Right cardiac atrium (tissue), 5 donors: ENCODE data around the gene TSC22D3. TPM values are rescaled to one million over a fixed set of nuclear protein-coding genes. Genes with fewer than 3 reads are reported as not detected.

ENCODE experiments used
- ATAC-seq, 2 donors: fragments of 200-7000 bp; cut with Tn5 transposase; one replicate each; pipeline versions ENCODE4 v1.8.0 to v1.9.1; 2020; ENCODE audit warnings: moderate library complexity in 2 of 2, mild to moderate bottlenecking in 1 of 2
- DNase-seq, 3 donors: peaks; one replicate each; pipeline ENCODE4 v3.0.0-alpha.2; 2020
- H3K27ac ChIP-seq: one replicate; pipeline ENCODE4 v1.5.1; 2013; ENCODE audit warnings: mild to moderate bottlenecking, low read length, control low read depth, moderate library complexity
- H3K27me3 ChIP-seq: one replicate; pipeline ENCODE4 v1.6.1; 2013; ENCODE audit not compliant: control insufficient read depth, insufficient read depth
- H3K4me1 ChIP-seq: one replicate; pipeline ENCODE4 v1.6.1; 2013; ENCODE audit warnings: low read length; ENCODE audit not compliant: control insufficient read depth, insufficient read depth
- H3K4me3 ChIP-seq: one replicate; pipeline ENCODE4 v1.5.1; 2013; ENCODE audit warnings: low read length, control low read depth
- H3K9me3 ChIP-seq: one replicate; pipeline ENCODE4 v1.6.1; 2013; ENCODE audit warnings: low read length; ENCODE audit not compliant: control insufficient read depth
- WGBS: extraction: QIAGEN DNeasy Blood & Tissue Kit; methylation state at CpG from one replicate; pipeline ENCODE4 v1.1.7; 2013; 5-methylcytosine and 5-hydroxymethylcytosine counted together
- intact Hi-C, 4 donors: fragments of 100-400 bp; cut with DNase I; formaldehyde crosslinking; loops; one replicate each; pipeline versions ENCODE4 v1.11.0 to v1.14.0; 2022 to 2023
- polyA plus RNA-seq: library from polyadenylated mRNA; stranded (reverse); fragments of 200-250 nt; gene quantifications from one replicate; pipeline ENCODE4 v1.2.3, GENCODE V29; 2013
- total RNA-seq, 4 donors: library from RNA; stranded (reverse); fragmentation: NEBNext Ultra II Directional; extraction: Animal tissue kit (Norgen Biotek cat#: 25700); gene quantifications; one replicate each; pipeline ENCODE4 v1.2.1, GENCODE V29; 2021
- donor health status: healthy with polysubstance abuse.
- donor health status: DM: no; HTN: yes; CAD: no.
- donor health status: DM: no; HTN: no; CAD: no.
- donor health status: DM: no; HTN: yes; CAD: no; lungs with severe emphysema.
- donor health status: DM: yes; HTN: yes; CAD: no.

The TSC22D3 gene
- total and polyA plus RNA-seq, 5 donors = 52.6 to 129 (median 75.9) TPM

DNA sequence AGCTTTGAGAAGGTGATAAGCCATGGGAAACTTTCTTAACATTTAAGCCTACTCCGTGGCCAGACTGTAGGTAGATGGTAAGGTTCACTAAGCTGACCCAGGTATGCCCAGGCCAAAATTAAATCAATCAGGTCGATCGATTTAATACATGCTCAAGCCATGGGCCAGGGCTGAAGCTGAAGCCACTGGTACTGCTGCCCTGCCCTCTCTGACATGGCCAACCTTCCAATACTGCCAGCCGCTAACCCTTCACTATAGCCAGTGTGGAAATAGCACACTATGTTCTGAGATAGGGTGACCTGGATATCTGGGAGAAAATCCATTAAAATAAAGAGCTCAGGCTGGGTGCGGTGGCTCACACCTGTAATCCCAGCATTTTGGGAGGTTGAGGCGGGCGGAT is 31.6 kb downstream of the TSC22D3 start:
- no peaks in the 10 kb centered on the region for H3K27me3 ChIP-seq
- DNase-seq (no peak), ATAC-seq (no peak)
- no peaks in the 10 kb centered on the region for H3K9me3 ChIP-seq
- H3K4me1 ChIP-seq = peaks cover 50% of the 10 kb centered on the region
- WGBS = 98% methylated on average over 7 of the region's 7 CpGs
- H3K27ac ChIP-seq = peak overlapping the region; percentile 98
- no peak overlapping the region for H3K4me3 ChIP-seq
- intact Hi-C loops = no loop called here

- intact Hi-C loops = no loop called here
- Histone ChIP-seq H3K9me3 (no peaks in the 10 kb centered on the region), H3K4me3 (no peak overlapping the region), H3K4me1 (peaks cover 51% of the 10 kb centered on the region), H3K27me3 (no peaks in the 10 kb centered on the region), H3K27ac (peak overlapping the region; percentile 98)
- 50% methylated on average over 23 of the region's 23 CpGs for whole genome bisulfite sequencing
- peak in 1 of 2 donors; percentile 1 for ATAC-seq
- DNase-seq = peak in 2 of 3 donors; percentile 63 to 72
These were observed 32.8 kb downstream of the TSC22D3 start for GRCh38 chrX:107742700-107743191.

- DNase-seq = no peak
- Histone ChIP-seq H3K27me3 (no peaks in the 10 kb centered on the region), H3K9me3 (no peaks in the 10 kb centered on the region), H3K4me3 (no peak overlapping the region), H3K4me1 (peaks cover 49% of the 10 kb centered on the region), H3K27ac (peak overlapping the region; percentile 98)
- WGBS = 27% methylated on average over 7 of the region's 7 CpGs
- intact Hi-C loops = no loop called here
- peak in 1 of 2 donors; percentile 27 for ATAC-seq
These were observed 34.2 kb downstream of the TSC22D3 start for GRCh38 chrX:107741404-107741790.

GRCh38 chrX:107739541-107739940 is 36.0 kb downstream of the TSC22D3 start:
- intact Hi-C loops = no loop called here
- Histone ChIP-seq H3K27me3 (no peaks in the 10 kb centered on the region), H3K4me1 (peaks cover 49% of the 10 kb centered on the region), H3K9me3 (no peaks in the 10 kb centered on the region), H3K4me3 (no peak overlapping the region), H3K27ac (no peak overlapping the region)
- 97% methylated on average over 3 of the region's 3 CpGs for WGBS
- ATAC-seq (no peak), DNase-seq (no peak)

DNA sequence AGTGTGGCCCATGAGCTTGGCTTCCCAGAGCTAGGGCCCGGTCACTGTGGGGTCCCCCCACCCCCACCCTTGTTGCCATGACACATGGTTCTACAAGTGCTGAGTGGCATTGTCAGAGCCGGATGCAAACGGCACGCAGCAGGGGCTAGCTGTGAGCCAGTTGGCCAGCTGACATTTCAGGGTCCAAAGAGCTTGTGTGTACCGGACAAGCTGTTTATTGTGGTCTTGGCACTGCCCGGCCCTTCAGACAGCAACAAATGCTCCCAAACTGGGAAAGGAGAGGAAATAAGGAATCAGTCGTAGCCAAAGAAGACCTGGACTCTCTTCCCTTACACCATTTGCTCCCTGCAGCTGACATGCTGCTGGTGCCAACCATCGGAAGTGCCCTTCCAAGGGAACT is 36.8 kb downstream of the TSC22D3 start:
- DNase-seq = no peak
- WGBS = 47% methylated on average over 8 of the region's 8 CpGs
- no peak for ATAC-seq
- Histone ChIP-seq H3K27ac (peak overlapping the region; percentile 53), H3K9me3 (no peaks in the 10 kb centered on the region), H3K27me3 (no peaks in the 10 kb centered on the region), H3K4me1 (peaks cover 46% of the 10 kb centered on the region), H3K4me3 (no peak overlapping the region)
- intact Hi-C loops = no loop called here

DNA sequence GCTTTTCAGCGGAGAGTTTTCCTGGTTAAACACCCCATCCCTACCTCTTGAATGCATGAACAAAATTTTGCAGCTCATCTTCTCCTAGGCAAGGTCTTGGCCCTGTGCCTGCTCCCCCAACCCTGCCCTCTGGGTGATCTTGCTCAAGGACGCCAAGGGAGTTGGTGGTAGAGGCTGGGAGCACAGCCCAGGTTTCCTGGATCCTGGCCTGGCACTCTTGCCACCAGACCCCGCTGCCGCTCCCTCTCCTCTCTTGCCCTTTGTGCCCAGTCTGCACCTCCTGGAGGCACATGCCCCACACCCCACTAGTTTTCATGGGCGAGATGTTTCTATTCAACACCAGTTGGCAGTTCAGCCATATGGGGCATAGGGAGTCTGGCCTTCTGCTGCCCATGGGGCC is 37.3 kb downstream of the TSC22D3 start:
- Histone ChIP-seq H3K4me1 (peaks cover 42% of the 10 kb centered on the region), H3K27me3 (no peaks in the 10 kb centered on the region), H3K9me3 (no peaks in the 10 kb centered on the region), H3K27ac (peak overlapping the region; percentile 53), H3K4me3 (no peak overlapping the region)
- intact Hi-C loops = no loop called here
- DNase-seq (no peak), ATAC-seq (no peak)
- WGBS = 76% methylated on average over 5 of the region's 5 CpGs

DNA sequence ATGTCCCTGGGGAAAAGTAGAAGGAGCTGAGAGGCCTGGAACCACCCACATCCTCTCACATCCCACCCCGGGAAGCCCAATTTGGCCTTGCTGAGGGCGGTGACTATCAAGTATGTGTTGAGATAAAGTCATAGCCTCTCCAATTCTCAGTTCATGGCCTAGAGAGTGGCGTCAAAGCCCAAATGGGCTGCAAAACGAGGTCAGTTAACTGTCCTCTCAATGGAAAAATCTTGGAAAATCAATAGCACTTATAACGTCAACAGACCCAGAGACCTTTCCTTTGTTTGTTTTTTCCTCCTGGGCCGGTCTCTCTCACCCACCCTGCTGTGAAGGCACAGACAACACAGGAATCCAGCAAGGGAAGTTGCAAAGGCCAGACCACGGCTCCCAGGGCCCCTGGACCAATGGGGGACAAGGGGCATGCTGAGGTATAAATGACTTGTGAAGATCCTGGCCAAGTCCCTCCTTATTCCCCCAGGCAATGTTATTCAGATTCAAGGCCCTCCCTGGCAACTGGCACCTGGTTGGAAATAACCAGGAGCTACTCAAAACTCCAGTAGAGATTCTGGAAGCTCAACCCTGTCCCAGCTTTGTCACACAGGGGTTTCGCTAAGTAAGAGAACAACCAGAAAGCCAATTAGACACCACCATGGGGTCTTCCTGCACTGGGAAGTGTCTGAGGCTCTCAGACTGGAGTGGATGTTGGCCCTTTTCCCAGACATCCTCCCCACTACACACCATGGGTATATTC is 38.6 kb downstream of the TSC22D3 start:
- Histone ChIP-seq H3K4me3 (no peak overlapping the region), H3K4me1 (peaks cover 39% of the 10 kb centered on the region), H3K27me3 (no peaks in the 10 kb centered on the region), H3K27ac (peak overlapping the region; percentile 54), H3K9me3 (no peaks in the 10 kb centered on the region)
- intact Hi-C loops = no loop called here
- ATAC-seq (peak; percentile 3 to 6), DNase-seq (peak in 1 of 3 donors; percentile 68)
- WGBS = 30% methylated on average over 8 of the region's 8 CpGs

- Histone ChIP-seq H3K4me3 (no peak overlapping the region), H3K9me3 (no peaks in the 10 kb centered on the region), H3K27ac (peak overlapping the region; percentile 61), H3K4me1 (peaks cover 39% of the 10 kb centered on the region), H3K27me3 (no peaks in the 10 kb centered on the region)
- ATAC-seq (no peak), DNase-seq (no peak)
- intact Hi-C loops = no loop called here
- 50% methylated on average over 3 of the region's 3 CpGs for WGBS
These were observed 40.9 kb downstream of the TSC22D3 start for GRCh38 chrX:107734646-107735045.

DNA sequence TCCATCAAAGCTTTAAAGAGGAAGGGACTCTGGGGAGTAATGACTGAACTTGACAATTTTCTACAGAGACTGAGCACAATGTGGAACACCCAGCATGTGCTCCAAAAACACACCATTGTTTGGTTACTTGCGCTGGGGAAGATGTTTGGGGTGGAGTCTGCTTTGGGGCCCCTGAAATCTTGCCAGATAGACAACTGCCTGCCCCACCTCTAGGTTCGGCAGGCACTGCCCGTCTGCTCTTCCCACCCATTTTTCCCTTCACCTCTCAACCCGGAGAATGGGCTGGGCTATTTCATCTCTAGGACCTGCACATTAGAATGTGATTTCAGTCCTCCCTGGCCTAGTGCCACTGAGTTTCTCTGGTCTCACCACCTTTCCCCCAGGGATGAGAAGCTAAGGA is 41.9 kb downstream of the TSC22D3 start:
- H3K4me1 ChIP-seq = peaks cover 34% of the 10 kb centered on the region
- intact Hi-C loops = no loop called here
- H3K27ac ChIP-seq = peak overlapping the region; percentile 32

DNA sequence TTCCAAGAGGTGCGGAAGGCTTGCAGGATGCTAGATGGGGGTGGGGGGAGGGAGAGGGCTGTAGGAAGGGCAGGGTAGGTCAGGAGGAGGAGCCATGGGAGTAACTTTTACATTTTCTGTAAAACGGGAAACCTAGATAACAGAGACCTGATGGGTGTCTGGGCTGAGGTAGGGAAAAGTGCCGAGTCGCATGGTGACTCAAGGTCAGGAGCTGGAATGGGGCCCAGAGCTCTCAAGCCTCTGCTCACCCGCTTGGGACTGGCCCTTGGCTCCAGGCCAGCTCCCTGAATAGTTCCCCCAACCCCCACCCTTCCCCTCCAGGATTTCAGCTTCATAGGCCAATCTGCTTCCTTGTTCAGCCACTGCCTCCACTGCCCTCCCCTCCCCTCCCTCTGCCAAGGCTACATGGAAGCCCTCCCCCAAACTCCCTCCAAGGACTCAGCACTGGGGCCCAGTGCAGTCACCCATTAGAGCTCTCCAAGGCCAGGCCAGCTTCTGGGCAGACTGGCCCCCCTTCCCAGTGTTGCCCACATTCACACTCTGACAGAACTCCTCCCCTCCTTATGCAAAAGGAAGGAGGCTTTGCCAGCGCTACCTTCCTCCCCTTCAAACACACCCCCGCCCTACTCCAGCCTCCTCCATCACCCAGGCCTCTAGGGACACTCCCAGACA is 43.6 kb downstream of the TSC22D3 start:
- 6% methylated on average over 7 of the region's 7 CpGs for WGBS
- intact Hi-C loops = no loop called here
- no peaks in the 10 kb centered on the region for H3K9me3 ChIP-seq
- DNase-seq (peak; percentile 90 to 95 (median 93)), ATAC-seq (peak; percentile 89 to 91)
- H3K27ac ChIP-seq = peak overlapping the region; percentile 94
- H3K27me3 ChIP-seq = no peaks in the 10 kb centered on the region
- H3K4me1 ChIP-seq = peaks cover 25% of the 10 kb centered on the region
- H3K4me3 ChIP-seq = no peak overlapping the region

More for the DNA sequence above, 41.9 kb downstream of the TSC22D3 start:
- 64% methylated on average over 4 of the region's 4 CpGs for WGBS
- no peak for DNase-seq
- H3K27me3 ChIP-seq = no peaks in the 10 kb centered on the region
- ATAC-seq = no peak
- H3K4me3 ChIP-seq = no peak overlapping the region
- H3K9me3 ChIP-seq = no peaks in the 10 kb centered on the region

- no peaks in the 10 kb centered on the region for H3K9me3 ChIP-seq
- no peak for DNase-seq
- H3K27me3 ChIP-seq = no peaks in the 10 kb centered on the region
- no peak overlapping the region for H3K4me3 ChIP-seq
- peak overlapping the region; percentile 94 for H3K27ac ChIP-seq
- H3K4me1 ChIP-seq = peaks cover 26% of the 10 kb centered on the region
- 50% methylated on average over 9 of the region's 9 CpGs for WGBS
- intact Hi-C loops = no loop called here
- no peak for ATAC-seq
These were observed 44.4 kb downstream of the TSC22D3 start for GRCh38 chrX:107730991-107731766.
